ENCODE measurements around the gene RANBP9.

RANBP9 gene

GRCh38 chr6:13733178-13733887, 21.7 kb upstream of the RANBP9 start (continued):
- TF ChIP-seq ZNF518A (tag by site-specific recombination; conservative IDR thresholded peaks at IDR 0.05; ENCODE audit: low read depth) (0 out of 2 replicates have a peak, but pooled peaks have one; percentile 28), HOXA7 (CRISPR knock-in tag; IDR thresholded peaks at IDR 0.05; ENCODE audit: borderline replicate concordance) (no peak), ZNF26 (tag by site-specific recombination; IDR thresholded peaks at IDR 0.05) (no peak), ZNF169 (tag by site-specific recombination; IDR thresholded peaks at IDR 0.05) (no peak), MYNN (tag by site-specific recombination; IDR thresholded peaks at IDR 0.05; ENCODE audit: borderline replicate concordance) (no peak), ZNF501 (tag by site-specific recombination; IDR thresholded peaks at IDR 0.05) (0 out of 2 replicates have a peak, but pooled peaks have one; percentile 57), PRDM6 (tag by site-specific recombination; IDR thresholded peaks at IDR 0.05) (no peak), ZSCAN23 (tag by site-specific recombination; IDR thresholded peaks at IDR 0.05) (no peak), ZBTB49 (tag by site-specific recombination; IDR thresholded peaks at IDR 0.05; ENCODE audit: low read depth) (no peak), ZFP69B (tag by site-specific recombination; IDR thresholded peaks at IDR 0.05) (peak; percentile 58; the same call in 1 of the 2 replicates), ZNF785 (tag by site-specific recombination; IDR thresholded peaks at IDR 0.05) (no peak), ATF2 (tag by site-specific recombination; IDR thresholded peaks at IDR 0.05; ENCODE audit: low read depth) (no peak), KLF10 (tag by site-specific recombination; IDR thresholded peaks at IDR 0.05) (no peak), FEZF1 (tag by site-specific recombination; IDR thresholded peaks at IDR 0.05) (no peak), ZEB2 (tag by site-specific recombination; IDR thresholded peaks at IDR 0.05) (0 out of 2 replicates have a peak, but pooled peaks have one; percentile 12), ZNF514 (tag by site-specific recombination; IDR thresholded peaks at IDR 0.05) (no peak), ZNF843 (tag by site-specific recombination; IDR thresholded peaks at IDR 0.05) (no peak), ZNF549 (tag by site-specific recombination; IDR thresholded peaks at IDR 0.05) (no peak)
